ENCODE data around the gene C1orf35.

DNA sequence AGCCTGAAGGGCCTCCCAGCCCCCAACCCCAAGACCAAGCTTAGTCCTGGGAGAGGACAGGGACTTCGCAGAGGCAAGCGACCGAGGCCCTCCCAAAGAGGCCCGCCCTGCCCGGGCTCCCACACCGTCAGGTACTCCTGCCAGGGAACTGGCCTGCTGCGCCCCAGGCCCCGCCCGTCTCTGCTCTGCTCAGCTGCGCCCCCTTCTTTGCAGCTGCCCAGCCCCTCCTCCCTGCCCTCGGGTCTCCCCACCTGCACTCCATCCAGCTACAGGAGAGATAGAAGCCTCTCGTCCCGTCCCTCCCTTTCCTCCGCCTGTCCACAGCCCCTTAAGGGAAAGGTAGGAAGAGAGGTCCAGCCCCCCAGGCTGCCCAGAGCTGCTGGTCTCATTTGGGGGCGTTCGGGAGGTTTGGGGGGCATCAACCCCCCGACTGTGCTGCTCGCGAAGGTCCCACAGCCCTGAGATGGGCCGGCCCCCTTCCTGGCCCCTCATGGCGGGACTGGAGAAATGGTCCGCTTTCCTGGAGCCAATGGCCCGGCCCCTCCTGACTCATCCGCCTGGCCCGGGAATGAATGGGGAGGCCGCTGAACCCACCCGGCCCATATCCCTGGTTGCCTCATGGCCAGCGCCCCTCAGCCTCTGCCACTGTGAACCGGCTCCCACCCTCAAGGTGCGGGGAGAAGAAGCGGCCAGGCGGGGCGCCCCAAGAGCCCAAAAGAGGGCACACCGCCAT lies 42.5 kb downstream of the C1orf35 start:
- TF ChIP-seq POLR2A (IDR thresholded peaks at IDR 0.05; ENCODE audit: low read length) (no peak), GATA1 (IDR thresholded peaks at IDR 0.05; ENCODE audit: low read depth, low read length) (no peak)

Data from erythroblast (primary cell).